H1 (cell line): ENCODE data around the gene ELL. TPM values are rescaled to one million over a fixed set of nuclear protein-coding genes. Genes with fewer than 3 reads are reported as not detected.

Experiments used
- ASH2L ChIP-seq: fragments of 200-600, 300-600 bp; sonication (generic); IDR thresholded peaks from one replicate; pipeline ENCODE4 v1.7.1; 2017; ENCODE audit warnings: low read length
- ATF3 ChIP-seq: IDR thresholded peaks from 2 replicates; pipeline ENCODE4 v1.6.1; 2011; ENCODE audit warnings: low read depth, mild to moderate bottlenecking, low read length; ENCODE audit not compliant: insufficient read depth
- CHD1 ChIP-seq: IDR thresholded peaks from 2 replicates; pipeline ENCODE4 v1.6.1; 2012; ENCODE audit warnings: low read depth, low read length, improper control_type of control experiment
- MAX ChIP-seq: IDR thresholded peaks from 2 replicates; pipeline ENCODE4 v1.6.1; 2012; ENCODE audit warnings: inconsistent platforms
- RNF2 ChIP-seq: fragments of 200-900, 300-1000 bp; sonication (generic); IDR thresholded peaks from 2 replicates; pipeline ENCODE4 v1.7.1; 2016; ENCODE audit warnings: borderline replicate concordance, low read depth, mild to moderate bottlenecking, antibody characterized with exemption, low read length; ENCODE audit not compliant: poor library complexity, severe bottlenecking; ENCODE audit errors: missing control alignments
- polyA plus RNA-seq, 7 experiments: library from polyadenylated mRNA; depleted of rRNA in 3 of 7; stranded (reverse) in 5 of 7; unstranded in 2 of 7; fragments of >200 nt in 5 of 7; fragments of 200-250 nt in 2 of 7; gene quantifications; 1 replicate in 5 of 7; 2 replicates in 1 of 7; 4 replicates in 1 of 7; pipeline versions ENCODE4 v1.2.1 to v1.2.3, GENCODE V29; 2011 to 2013; ENCODE audit warnings: missing spikeins in 2 of 7, mixed read lengths in 2 of 7
- total RNA-seq: library from RNA; stranded (reverse); fragmentation: NEBNext Ultra II Directional; extraction: Animal tissue kit (Norgen Biotek cat#: 25700); gene quantifications from 2 replicates; pipeline ENCODE4 v1.2.1, GENCODE V29; 2021

The ELL gene
- total and polyA plus RNA-seq, 2 of the 8 experiments (the other 6 are each of a cell fraction or from before 2014, with no cell fraction given) = 5.2 to 10.5 TPM

GRCh38 chr19:18399008-18399407 is 122.9 kb downstream of the ELL start (continued):
- no peak for TF ChIP-seq MAX
- no peak for TF ChIP-seq ATF3
- no peak for TF ChIP-seq ASH2L
- no peak for TF ChIP-seq CHD1
- no peak for TF ChIP-seq RNF2
